C4-2B (cell line): ENCODE data around the gene KCNE5.

Experiments used
- CTCF ChIP-seq: fragments of 450-650 bp; conservative IDR thresholded peaks from 2 replicates; pipeline ENCODE4 v1.5.1; 2017; ENCODE audit warnings: mild to moderate bottlenecking
- ZFX ChIP-seq: fragments of 450-650 bp; IDR thresholded peaks from 2 replicates; pipeline ENCODE4 v1.6.1; 2017

GRCh38 chrX:109601486-109601885 is 23.5 kb downstream of the KCNE5 start:
- TF ChIP-seq CTCF = no peak
- TF ChIP-seq ZFX = no peak
